ENCODE measurements around the gene SPECC1L.
"Not testable (repeated sequence)": the region's sequence is repeated elsewhere in the genome, so short reads cannot be mapped to it uniquely, and the experiment has no call there.

- TF ChIP-seq CTCF (IDR thresholded peaks at IDR 0.05; ENCODE audit: insufficient read depth, low read depth, low read length); EZH2 (IDR thresholded peaks at IDR 0.05; ENCODE audit: insufficient read depth, low read length): not testable (repeated sequence)
Observed at GRCh38 chr22:24262185-24262749, 8.4 kb upstream of the SPECC1L start.
